Upper lobe of left lung (tissue), 4 donors: Measurements from ENCODE around the gene NLRC4.

Source experiments
- CTCF ChIP-seq, 6 experiments: fragments of 450-650 bp in 4 of 6; fragments of 200-600 bp in 2 of 6; sonication (generic) in 2 of 6; IDR thresholded peaks; one replicate each; pipeline ENCODE4 v1.5.1; 2016 to 2019; ENCODE audit warnings: antibody characterized with exemption in 6 of 6
- EP300 ChIP-seq, 4 donors: sonication (generic); formaldehyde crosslinking; IDR thresholded peaks; one replicate each; pipeline ENCODE4 v1.5.1; 2017; ENCODE audit warnings: antibody characterized with exemption in 4 of 4, control low read depth in 2 of 4
- POLR2A ChIP-seq, 4 donors: fragments of 450-650 bp; IDR thresholded peaks; one replicate each; pipeline ENCODE4 v1.5.1; 2016 to 2017; ENCODE audit warnings: antibody characterized with exemption in 4 of 4, mild to moderate bottlenecking in 2 of 4
- POLR2AphosphoS5 ChIP-seq, 2 donors: sonication (generic); formaldehyde crosslinking; IDR thresholded peaks; one replicate each; pipeline ENCODE4 v1.5.1; 2017; ENCODE audit warnings: antibody characterized with exemption in 2 of 2

DNA sequence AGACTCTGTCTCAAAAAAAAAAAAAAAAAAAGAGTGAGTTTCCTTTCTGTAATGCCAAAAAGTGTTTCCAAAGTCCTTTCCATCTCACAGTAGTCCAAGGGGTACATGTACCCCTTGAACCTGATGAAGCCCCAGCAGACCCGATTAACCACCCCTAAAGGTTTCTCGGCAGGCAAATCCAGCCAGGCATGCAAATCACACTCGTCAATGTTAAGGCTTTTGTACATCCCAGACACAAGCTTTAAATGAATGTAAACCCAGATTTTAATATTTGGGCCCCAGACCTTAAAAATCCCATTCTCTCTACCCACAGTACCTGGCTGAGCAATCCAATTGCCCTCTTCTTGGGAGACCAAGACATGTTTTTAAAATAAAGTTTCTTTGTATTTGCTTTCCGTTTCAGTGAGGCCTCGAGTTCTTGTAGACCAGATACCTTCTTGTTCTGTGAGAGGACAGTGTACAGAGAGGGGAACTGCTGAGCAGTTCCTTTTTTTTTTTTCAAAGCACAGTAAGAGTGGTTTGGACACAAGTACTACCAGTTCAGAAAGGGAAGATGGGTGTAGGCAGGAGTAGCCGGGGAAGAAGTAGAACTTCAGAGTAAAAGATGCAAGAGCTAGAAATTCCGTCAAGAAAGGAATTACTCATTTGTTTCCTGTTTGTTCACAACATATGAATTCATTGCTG is at the start of gene NLRC4:
- peak in 1 of 4 donors; percentile 37 for TF ChIP-seq POLR2A (IDR thresholded peaks at IDR 0.05)
- no peak for TF ChIP-seq CTCF (IDR thresholded peaks at IDR 0.05)
- no peak for TF ChIP-seq EP300 (IDR thresholded peaks at IDR 0.05)
- TF ChIP-seq POLR2AphosphoS5 (IDR thresholded peaks at IDR 0.05) = no peak
